ENCODE measurements around the gene CYP1A2.
"Not testable (repeated sequence)": the region's sequence is repeated elsewhere in the genome, so short reads cannot be mapped to it uniquely, and the experiment has no call there.

Gene CYP1A2

GRCh38 chr15:74738239-74738638 lies 10.4 kb upstream of the CYP1A2 start:
- not testable (repeated sequence) for DNase-seq (ENCODE audit: low read depth)

GRCh38 chr15:74742422-74742821 lies 6.2 kb upstream of the CYP1A2 start:
- no peak for DNase-seq (ENCODE audit: low read depth)

GRCh38 chr15:74746389-74746788 lies 2.3 kb upstream of the CYP1A2 start:
- no peak for DNase-seq (ENCODE audit: low read depth)

GRCh38 chr15:74749832-74750231 lies 1.2 kb downstream of the CYP1A2 start:
- no peak for DNase-seq (ENCODE audit: low read depth)

- no peak for DNase-seq (ENCODE audit: low read depth)
These were observed 2.1 kb downstream of the CYP1A2 start for GRCh38 chr15:74750751-74751150.

- no peak for DNase-seq (ENCODE audit: low read depth)
These were observed 3.4 kb downstream of the CYP1A2 start for GRCh38 chr15:74752011-74752410.

GRCh38 chr15:74752531-74752930 lies 3.9 kb downstream of the CYP1A2 start:
- no peak for DNase-seq (ENCODE audit: low read depth)

GRCh38 chr15:74754593-74755215 lies 6.1 kb downstream of the CYP1A2 start:
- no peak for DNase-seq (ENCODE audit: low read depth)

GRCh38 chr15:74758736-74759135 lies 10.1 kb downstream of the CYP1A2 start:
- no peak for DNase-seq (ENCODE audit: low read depth)

- no peak for DNase-seq (ENCODE audit: low read depth)
These were observed 14.1 kb downstream of the CYP1A2 start for GRCh38 chr15:74762791-74763150.

- DNase-seq (ENCODE audit: low read depth): no peak
These were observed 14.8 kb downstream of the CYP1A2 start for GRCh38 chr15:74763416-74763815.

- DNase-seq (ENCODE audit: low read depth): no peak
These were observed 18.8 kb downstream of the CYP1A2 start for GRCh38 chr15:74767167-74768098.

- DNase-seq (ENCODE audit: low read depth): no peak
These were observed 19.6 kb downstream of the CYP1A2 start for GRCh38 chr15:74768099-74768770.

GRCh38 chr15:74768771-74769342 lies 20.2 kb downstream of the CYP1A2 start:
- peak; percentile 54 for DNase-seq (ENCODE audit: low read depth)

GRCh38 chr15:74769463-74770025 lies 20.9 kb downstream of the CYP1A2 start:
- DNase-seq (ENCODE audit: low read depth): no peak

GRCh38 chr15:74770211-74770903 lies 21.7 kb downstream of the CYP1A2 start:
- DNase-seq (ENCODE audit: low read depth): no peak

- DNase-seq (ENCODE audit: low read depth): no peak
These were observed 24.7 kb downstream of the CYP1A2 start for GRCh38 chr15:74773329-74773728.

GRCh38 chr15:74773731-74774252 lies 25.1 kb downstream of the CYP1A2 start:
- no peak for DNase-seq (ENCODE audit: low read depth)

- DNase-seq (ENCODE audit: low read depth): no peak
These were observed 26.5 kb downstream of the CYP1A2 start for GRCh38 chr15:74775132-74775562.

- DNase-seq (ENCODE audit: low read depth): no peak
These were observed 27.2 kb downstream of the CYP1A2 start for GRCh38 chr15:74775894-74776293.

Measured in activated T-cell treated with anti-CD3 and anti-CD28 coated beads for 48 hours (primary cell).